ENCODE data around the gene TTC23.

The TTC23 gene

GRCh38 chr15:99134317-99134821, 115.0 kb downstream of the TTC23 start:
- no peak for DNase-seq

DNA sequence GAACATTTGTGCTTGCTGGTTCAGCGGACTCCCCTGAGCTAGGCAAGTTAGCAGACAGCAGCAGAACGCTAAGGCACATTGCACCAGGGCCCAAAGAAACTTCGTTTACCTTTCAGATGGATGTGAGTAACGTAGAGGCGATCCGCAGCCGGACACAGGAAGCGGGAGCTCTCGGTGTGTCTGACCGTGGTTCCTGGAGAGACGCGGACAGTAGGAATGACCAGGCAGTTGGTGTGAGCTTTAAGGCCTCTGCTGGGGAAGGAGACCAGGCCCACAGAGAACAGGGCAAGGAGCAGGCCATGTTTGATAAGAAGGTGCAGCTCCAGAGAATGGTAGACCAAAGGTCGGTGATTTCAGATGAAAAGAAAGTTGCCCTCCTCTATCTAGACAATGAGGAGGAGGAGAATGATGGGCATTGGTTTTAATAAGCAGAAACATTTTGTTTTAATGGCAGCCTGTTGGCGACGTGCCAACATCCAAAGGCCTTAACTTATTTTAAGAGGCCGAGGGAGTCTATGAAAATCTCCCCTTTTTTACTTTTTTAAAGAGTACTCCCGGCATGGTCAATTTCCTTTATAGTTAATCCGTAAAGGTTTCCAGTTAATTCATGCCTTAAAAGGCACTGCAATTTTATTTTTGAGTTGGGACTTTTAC, 116.6 kb downstream of the TTC23 start:
- DNase-seq = no peak

DNA sequence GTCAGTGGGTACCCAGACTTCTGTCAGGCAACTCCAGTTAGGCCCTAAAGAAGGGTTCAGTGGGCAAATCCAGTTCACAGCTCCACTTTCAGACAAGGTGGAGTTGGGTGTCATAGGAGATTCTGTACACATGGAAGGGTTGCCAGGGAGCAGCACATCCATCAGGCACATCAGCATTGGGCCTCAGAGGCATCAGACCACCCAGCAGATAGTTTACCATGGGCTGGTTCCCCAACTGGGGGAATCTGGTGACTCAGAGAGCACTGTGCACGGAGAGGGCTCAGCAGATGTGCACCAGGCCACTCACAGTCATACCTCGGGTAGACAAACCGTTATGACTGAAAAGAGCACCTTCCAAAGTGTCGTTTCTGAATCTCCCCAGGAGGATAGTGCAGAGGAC, 117.3 kb downstream of the TTC23 start:
- no peak for DNase-seq

DNA sequence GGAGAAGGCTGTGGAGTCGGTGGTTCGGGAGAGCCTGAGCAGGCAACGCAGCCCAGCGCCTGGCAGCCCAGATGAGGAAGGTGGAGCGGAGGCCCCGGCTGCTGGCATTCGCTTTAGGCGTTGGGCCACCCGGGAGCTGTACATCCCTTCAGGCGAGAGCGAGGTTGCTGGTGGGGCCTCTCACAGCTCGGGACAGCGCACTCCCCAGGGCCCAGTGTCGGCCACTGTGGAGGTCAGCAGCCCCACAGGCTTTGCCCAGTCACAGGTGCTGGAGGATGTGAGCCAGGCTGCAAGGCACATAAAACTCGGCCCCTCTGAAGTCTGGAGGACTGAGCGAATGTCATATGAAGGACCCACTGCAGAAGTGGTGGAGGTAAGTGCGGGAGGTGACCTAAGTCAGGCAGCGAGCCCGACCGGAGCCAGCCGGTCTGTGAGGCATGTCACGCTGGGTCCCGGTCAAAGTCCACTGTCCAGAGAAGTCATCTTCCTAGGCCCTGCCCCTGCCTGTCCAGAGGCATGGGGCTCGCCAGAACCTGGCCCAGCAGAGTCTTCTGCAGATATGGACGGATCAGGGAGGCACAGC, 117.8 kb downstream of the TTC23 start:
- no peak for DNase-seq

DNA sequence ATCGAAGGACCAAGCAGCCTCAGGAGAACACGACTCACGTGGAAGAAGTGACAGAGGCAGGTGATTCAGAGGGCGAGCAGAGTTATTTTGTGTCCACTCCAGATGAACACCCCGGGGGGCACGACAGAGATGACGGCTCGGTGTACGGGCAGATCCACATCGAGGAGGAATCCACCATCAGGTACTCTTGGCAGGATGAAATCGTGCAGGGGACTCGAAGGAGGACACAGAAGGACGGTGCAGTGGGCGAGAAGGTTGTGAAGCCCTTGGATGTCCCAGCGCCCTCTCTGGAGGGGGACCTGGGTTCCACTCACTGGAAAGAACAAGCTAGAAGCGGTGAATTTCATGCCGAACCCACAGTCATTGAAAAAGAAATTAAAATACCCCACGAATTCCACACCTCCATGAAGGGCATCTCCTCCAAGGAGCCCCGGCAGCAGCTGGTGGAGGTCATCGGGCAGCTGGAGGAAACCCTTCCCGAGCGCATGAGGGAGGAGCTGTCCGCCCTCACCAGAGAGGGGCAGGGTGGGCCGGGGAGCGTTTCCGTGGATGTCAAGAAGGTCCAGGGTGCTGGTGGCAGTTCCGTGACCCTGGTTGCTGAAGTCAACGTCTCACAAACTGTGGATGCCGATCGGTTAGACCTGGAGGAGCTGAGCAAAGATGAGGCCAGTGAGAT, 118.5 kb downstream of the TTC23 start:
- no peak for DNase-seq

- DNase-seq = no peak
Observed at GRCh38 chr15:99130314-99130713, 119.1 kb downstream of the TTC23 start.

DNA sequence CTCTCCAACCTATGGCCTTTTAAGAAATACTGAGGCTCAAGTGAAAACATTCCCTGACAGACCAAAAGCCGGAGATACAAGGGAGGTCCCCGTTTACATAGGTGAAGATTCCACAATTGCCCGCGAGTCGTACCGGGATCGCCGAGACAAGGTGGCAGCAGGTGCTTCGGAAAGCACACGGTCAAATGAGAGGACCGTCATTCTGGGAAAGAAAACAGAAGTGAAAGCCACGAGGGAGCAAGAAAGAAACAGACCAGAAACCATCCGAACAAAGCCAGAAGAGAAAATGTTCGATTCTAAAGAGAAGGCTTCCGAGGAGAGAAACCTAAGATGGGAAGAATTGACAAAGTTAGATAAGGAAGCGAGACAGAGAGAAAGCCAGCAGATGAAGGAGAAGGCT, 119.7 kb downstream of the TTC23 start:
- no peak for DNase-seq

GRCh38 chr15:99128411-99128810, 121.0 kb downstream of the TTC23 start:
- no peak for DNase-seq

- no peak for DNase-seq
Observed at GRCh38 chr15:99127773-99128172, 121.6 kb downstream of the TTC23 start.

GRCh38 chr15:99126930-99127329, 122.5 kb downstream of the TTC23 start:
- no peak for DNase-seq

DNA sequence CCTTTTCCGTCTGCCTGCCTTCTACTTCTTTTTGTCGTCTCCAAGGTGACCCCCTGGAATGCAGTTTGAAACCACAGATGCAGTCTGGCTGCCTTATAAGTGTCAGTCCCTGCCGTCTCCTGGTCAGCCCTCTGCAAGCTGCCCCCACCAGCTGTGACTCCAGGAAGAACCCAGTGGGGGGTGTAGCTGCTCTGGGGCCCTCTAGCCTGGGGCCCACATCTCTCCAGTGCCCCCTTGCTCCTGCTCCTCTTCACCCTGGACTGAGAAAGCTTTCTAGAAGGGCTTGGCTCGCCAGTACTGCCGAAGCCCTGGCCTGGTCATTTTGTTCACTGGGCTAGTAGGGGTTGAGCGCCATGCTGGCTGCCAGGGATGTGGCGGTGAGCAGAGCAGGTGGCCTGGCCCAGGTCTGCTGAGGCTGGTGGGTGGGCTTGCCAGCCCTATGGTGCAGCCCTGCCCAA, 123.2 kb downstream of the TTC23 start:
- no peak for DNase-seq

DNA sequence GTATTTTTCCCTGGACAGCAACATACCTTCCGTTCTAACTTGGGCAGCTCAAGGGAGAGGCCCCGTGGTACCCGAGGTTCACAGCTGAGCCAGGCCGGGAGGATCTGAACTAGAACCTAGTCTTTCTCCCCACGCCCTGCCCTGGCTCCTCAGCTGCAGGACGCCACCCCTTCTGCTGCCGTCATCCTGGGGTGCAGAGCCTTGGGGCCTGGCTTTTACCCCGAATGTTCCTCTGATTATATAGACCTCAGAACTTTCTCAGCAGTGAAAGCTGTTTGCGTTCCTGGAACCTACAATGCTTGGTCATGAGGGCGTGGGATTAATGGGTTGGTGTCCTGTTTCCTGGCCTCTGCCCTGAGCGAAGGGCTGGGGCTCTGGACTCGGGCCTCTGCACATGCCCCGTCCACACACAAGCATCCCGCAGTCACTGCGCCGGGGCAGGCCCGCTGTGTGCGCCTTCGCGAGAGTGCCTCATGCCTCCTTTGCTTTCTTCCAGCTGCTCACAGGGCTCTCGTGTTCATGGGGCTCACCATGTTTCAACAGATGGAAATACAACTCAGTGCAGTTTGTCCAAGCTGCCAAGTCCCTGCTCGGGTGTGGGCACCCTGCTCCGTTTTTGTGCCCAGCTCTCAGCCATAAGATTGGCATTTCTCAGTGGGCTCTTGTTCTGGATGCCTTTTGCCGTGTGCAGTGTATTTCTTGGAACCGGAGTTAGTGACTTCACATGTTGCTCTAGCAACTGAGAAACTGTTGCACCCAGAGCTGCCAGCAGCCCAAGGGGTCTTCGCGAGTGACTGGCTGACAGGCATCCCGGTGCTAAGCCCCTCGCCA, 124.1 kb downstream of the TTC23 start:
- DNase-seq = no peak

- DNase-seq = no peak
Observed at GRCh38 chr15:99124641-99125040, 124.7 kb downstream of the TTC23 start.

DNA sequence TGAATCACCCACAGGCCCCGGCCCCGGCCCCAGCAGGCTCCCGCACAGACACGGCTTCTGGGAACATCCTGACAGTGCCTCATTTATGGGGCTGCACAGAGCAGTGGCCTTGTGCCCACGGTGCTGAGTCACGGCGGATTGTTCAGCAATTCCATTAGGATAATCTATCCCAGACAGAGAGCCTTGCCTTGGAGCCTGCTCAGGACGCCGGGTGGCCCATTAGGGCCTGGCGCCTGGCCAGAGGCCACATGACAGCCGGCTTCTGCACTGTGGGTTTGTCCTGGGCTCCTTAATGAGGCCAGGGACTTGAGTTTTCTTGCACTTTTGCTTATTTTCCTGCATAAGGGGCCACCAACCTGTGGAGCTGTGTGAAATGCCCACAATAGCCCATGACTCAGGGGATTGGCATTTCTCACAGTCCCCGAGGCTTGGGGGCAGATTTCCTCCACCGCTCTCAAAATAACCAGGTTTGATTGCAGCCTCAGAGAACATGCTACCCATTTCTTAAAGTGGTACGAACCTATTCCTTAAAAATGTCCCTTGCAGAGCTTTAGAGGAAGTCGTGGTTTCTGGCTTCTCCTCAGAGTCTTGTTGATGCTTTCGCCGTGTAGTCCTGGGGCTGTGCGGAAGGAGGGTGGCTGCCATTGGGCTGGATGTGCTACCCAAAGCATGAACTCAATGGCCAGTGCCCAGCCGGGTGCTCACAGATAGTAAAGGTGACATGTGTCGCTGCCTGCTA, 125.5 kb downstream of the TTC23 start:
- no peak for DNase-seq

GRCh38 chr15:99122831-99123712, 126.3 kb downstream of the TTC23 start:
- DNase-seq = no peak

DNA sequence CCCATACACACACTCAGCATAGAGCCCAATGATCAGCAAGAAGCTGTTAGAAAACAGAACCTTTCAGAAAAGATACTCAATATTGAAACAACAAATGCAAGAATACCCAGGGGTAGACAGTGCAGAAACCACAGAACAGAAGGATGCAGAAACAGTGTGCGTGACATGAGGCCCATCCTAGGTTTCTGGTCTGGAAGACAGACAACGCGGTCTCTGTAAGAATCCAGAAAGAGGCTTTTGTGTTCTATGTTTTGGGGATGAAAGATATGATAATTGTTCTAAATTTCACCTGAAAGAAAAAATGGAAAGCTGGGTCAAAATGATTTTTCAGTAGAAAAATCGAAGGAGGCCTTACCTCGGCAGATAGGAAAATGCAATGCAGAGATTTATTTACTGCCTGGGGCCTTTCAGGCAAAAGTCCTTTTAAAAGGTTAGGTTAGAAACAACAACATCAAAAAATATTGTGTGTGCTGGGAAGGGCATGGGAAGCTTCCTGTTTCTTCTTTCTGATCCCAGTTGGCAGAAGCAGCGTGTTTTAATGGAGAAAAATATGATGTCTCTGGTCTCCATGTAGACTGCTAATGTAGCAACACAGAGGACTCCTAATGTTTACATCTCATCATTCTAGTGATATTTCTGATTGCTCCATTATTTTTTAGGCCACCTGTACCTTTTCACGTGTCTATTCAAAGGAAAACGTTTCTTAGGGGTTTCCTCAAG, 127.5 kb downstream of the TTC23 start:
- no peak for DNase-seq

GRCh38 chr15:99121207-99121606, 128.2 kb downstream of the TTC23 start:
- no peak for DNase-seq

DNA sequence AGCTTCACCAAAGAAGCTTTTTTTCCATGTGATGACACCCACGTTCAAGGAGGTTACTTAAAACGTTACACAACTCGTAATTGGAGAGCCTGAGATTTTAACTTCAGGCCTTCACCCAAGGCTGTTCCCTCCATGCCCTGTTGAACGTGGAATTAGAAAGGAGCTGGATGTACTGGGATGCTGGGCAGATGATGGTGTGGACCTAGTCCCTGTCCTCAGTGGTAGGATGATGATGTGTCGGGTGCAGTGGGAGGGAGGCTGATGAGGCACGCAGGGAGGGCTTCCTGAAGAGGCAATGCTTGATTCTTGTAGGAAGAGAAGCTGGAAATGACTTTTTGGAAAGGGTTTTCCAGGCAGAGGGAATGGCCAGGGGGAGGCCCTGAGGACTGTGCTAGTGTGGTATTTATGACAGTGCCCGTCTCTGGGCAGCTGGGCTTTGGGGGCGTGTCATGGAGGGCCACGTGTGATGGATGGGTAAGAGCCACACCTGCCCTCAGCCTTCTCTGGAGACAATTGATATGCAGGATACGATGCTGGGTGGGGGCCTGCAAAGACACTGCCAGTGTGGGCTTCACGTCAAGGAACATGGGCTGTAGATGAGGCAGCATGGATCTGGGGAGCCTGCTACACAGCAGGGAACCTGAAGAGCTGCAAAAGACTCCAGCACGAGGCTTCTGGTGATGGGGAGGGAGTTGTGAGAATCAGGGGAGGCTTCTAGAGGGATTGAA, 129.2 kb downstream of the TTC23 start:
- no peak for DNase-seq

DNA sequence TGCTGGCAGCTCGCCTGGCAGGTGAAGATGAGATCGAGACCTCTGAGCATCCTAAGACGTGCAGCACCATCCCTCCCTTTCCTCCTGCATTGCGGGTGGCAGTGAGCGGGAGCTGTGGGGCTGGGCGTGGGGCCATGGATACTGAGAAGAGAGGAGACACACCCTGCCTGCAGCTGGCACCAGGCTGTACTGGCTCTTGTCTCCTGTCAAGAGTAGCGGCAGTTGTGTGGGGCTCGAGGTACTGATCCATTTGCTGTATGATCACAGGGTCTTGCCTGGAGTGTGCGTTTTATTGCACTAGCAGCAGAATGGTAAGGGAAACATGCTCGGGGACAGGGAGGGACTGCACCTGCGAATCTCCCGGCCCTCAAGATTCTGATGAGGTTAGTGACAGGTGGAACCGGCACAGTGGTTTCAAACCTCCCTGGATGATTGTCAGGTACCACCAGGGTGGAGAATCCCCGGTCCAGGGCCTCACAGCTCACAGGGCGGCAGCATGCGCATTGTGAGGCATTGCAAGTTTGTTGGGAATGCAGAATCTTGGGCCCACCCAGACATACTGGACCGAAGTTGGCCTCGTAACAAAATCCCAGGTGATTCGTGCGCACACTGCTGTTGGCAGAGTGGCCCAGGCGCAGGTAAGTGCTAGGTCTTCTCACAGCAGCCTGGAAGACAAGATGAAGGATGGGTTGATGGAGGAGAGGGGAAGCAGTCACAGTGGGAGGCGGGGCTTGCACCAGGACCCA, 130.4 kb downstream of the TTC23 start:
- DNase-seq = no peak
